Nephron progenitor cell (in vitro differentiated cells): ENCODE data around the gene INO80B.
A peak's percentile ranks its signal among the peaks of the same experiment; 100 is the strongest.

Source experiments
- DNase-seq: peaks from one replicate; pipeline ENCODE4 v3.0.0; 2021
- H3K27ac Mint-ChIP-seq: 2 replicates; pipeline ENCODE4 v1.8.0; 2021; ENCODE audit warnings: mild to moderate bottlenecking, moderate library complexity, mixed read lengths
- H3K27me3 Mint-ChIP-seq: 2 replicates; pipeline ENCODE4 v1.8.0; 2021; ENCODE audit warnings: mild to moderate bottlenecking, low read depth, mixed read lengths; ENCODE audit not compliant: poor library complexity
- H3K36me3 Mint-ChIP-seq: 2 replicates; pipeline ENCODE4 v1.8.0; 2021; ENCODE audit warnings: low read depth, mixed read lengths
- H3K4me1 Mint-ChIP-seq: 2 replicates; pipeline ENCODE4 v1.8.0; 2021; ENCODE audit warnings: mixed read lengths
- H3K4me3 Mint-ChIP-seq: 2 replicates; pipeline ENCODE4 v1.8.0; 2021; ENCODE audit warnings: mild to moderate bottlenecking, moderate library complexity, mixed read lengths
- H3K9me3 Mint-ChIP-seq: 2 replicates; pipeline ENCODE4 v1.8.0; 2021; ENCODE audit warnings: mild to moderate bottlenecking, moderate library complexity, mixed read lengths
- CTCF ChIP-seq: fragments of 200-600 bp; sonication (generic); IDR thresholded peaks from 2 replicates; pipeline ENCODE4 v1.5.0; 2021; ENCODE audit warnings: antibody characterized with exemption

INO80B gene

GRCh38 chr2:74436848-74437695 is 17.8 kb upstream of the INO80B start:
- Mint-ChIP-seq H3K4me1 (peaks cover 40% of the 10 kb centered on the region), H3K4me3 (peak overlapping the region; percentile 16), H3K9me3 (no peaks in the 10 kb centered on the region), H3K27ac (peak overlapping the region; percentile 95), H3K36me3 (peaks cover 34% of the 10 kb centered on the region), H3K27me3 (no peaks in the 10 kb centered on the region)
- no peak for TF ChIP-seq CTCF
- DNase-seq = no peak

- Mint-ChIP-seq H3K27ac (peak overlapping the region; percentile 70), H3K4me3 (peak overlapping the region; percentile 93), H3K4me1 (peaks cover 44% of the 10 kb centered on the region), H3K27me3 (no peaks in the 10 kb centered on the region), H3K36me3 (peaks cover 29% of the 10 kb centered on the region), H3K9me3 (no peaks in the 10 kb centered on the region)
- no peak for DNase-seq
- TF ChIP-seq CTCF = no peak
Observed at GRCh38 chr2:74438248-74438647, 16.6 kb upstream of the INO80B start.

- no peak for DNase-seq
- Mint-ChIP-seq H3K36me3 (peaks cover 24% of the 10 kb centered on the region), H3K27me3 (peaks cover under 1% of the 10 kb centered on the region), H3K4me1 (peaks cover 51% of the 10 kb centered on the region), H3K27ac (peak overlapping the region; percentile 96), H3K9me3 (no peaks in the 10 kb centered on the region), H3K4me3 (peak overlapping the region; percentile 93)
- no peak for TF ChIP-seq CTCF
Observed at GRCh38 chr2:74439373-74439772, 15.5 kb upstream of the INO80B start.

GRCh38 chr2:74439803-74440377 is 15.0 kb upstream of the INO80B start:
- H3K9me3 Mint-ChIP-seq = no peaks in the 10 kb centered on the region
- no peak for TF ChIP-seq CTCF
- peaks cover 19% of the 10 kb centered on the region for H3K36me3 Mint-ChIP-seq
- peak overlapping the region; percentile 96 for H3K27ac Mint-ChIP-seq
- H3K27me3 Mint-ChIP-seq = peaks cover 6% of the 10 kb centered on the region
- peaks cover 54% of the 10 kb centered on the region for H3K4me1 Mint-ChIP-seq
- peak overlapping the region; percentile 93 for H3K4me3 Mint-ChIP-seq
- DNase-seq = peak; percentile 64

- no peaks in the 10 kb centered on the region for H3K9me3 Mint-ChIP-seq
- DNase-seq = peak; percentile 91
- TF ChIP-seq CTCF = peak; percentile 13
- H3K36me3 Mint-ChIP-seq = peaks cover 15% of the 10 kb centered on the region
- H3K4me1 Mint-ChIP-seq = peaks cover 54% of the 10 kb centered on the region
- peak overlapping the region; percentile 93 for H3K4me3 Mint-ChIP-seq
- peak overlapping the region; percentile 95 for H3K27ac Mint-ChIP-seq
- H3K27me3 Mint-ChIP-seq = peaks cover 11% of the 10 kb centered on the region
Observed at GRCh38 chr2:74440378-74441169, 14.3 kb upstream of the INO80B start.
